Activated CD4-positive, alpha-beta T cell treated with anti-CD3 and anti-CD28 coated beads, Interleukin-2, Interleukin-6, amounts not matched to agents 100 ng/mL and 50 ng/mL, durations not matched to agents 16 hours and 8 hours (primary cell): ENCODE measurements around the gene DNAJA4.

ENCODE experiments used
- DNase-seq: peaks from one replicate; pipeline ENCODE4 v3.0.0-alpha.2; 2020

Gene DNAJA4

GRCh38 chr15:78264304-78265136 is at the start of gene DNAJA4:
Gene DNAJA4, plus strand, starts transcription at chr15:78264562. Its CDS starts 202 bp downstream, at chr15:78264764.
- DNase-seq, result peak; percentile 73

GRCh38 chr15:78216276-78217104 is 47.9 kb upstream of the DNAJA4 start:
- DNase-seq, result no peak

- no peak for DNase-seq
Measured at GRCh38 chr15:78220713-78221112, 43.6 kb upstream of the DNAJA4 start.

GRCh38 chr15:78222745-78223395 is 41.5 kb upstream of the DNAJA4 start:
- no peak for DNase-seq

GRCh38 chr15:78223396-78224022 is 40.9 kb upstream of the DNAJA4 start:
- DNase-seq, result no peak

- DNase-seq, result peak; percentile 31
Measured at GRCh38 chr15:78224023-78224411, 40.3 kb upstream of the DNAJA4 start.

GRCh38 chr15:78225783-78226541 is 38.4 kb upstream of the DNAJA4 start:
- peak; percentile 81 for DNase-seq

- DNase-seq, result no peak
Measured at GRCh38 chr15:78228356-78228996, 35.9 kb upstream of the DNAJA4 start.

GRCh38 chr15:78229431-78230406 is 34.6 kb upstream of the DNAJA4 start:
- no peak for DNase-seq

GRCh38 chr15:78232951-78233350 is 31.4 kb upstream of the DNAJA4 start:
- DNase-seq, result no peak

GRCh38 chr15:78233496-78233895 is 30.9 kb upstream of the DNAJA4 start:
- DNase-seq, result no peak

- DNase-seq, result peak; percentile 16
Measured at GRCh38 chr15:78234515-78235040, 29.8 kb upstream of the DNAJA4 start, which contains the start of gene ACSBG1. Gene ACSBG1, minus strand, starts transcription at chr15:78234565. Its CDS starts 64 bp downstream, at chr15:78234501.

GRCh38 chr15:78236491-78236890 is 27.9 kb upstream of the DNAJA4 start:
- no peak for DNase-seq

GRCh38 chr15:78237146-78237545 is 27.2 kb upstream of the DNAJA4 start:
- no peak for DNase-seq

- no peak for DNase-seq
Measured at GRCh38 chr15:78239811-78240210, 24.6 kb upstream of the DNAJA4 start.

- DNase-seq, result peak; percentile 91
Measured at GRCh38 chr15:78241017-78241416, 23.3 kb upstream of the DNAJA4 start.

GRCh38 chr15:78242128-78242527 is 22.2 kb upstream of the DNAJA4 start:
- peak; percentile 35 for DNase-seq

GRCh38 chr15:78243058-78243457 is 21.3 kb upstream of the DNAJA4 start:
- no peak for DNase-seq

GRCh38 chr15:78243491-78243941 is 20.8 kb upstream of the DNAJA4 start:
- DNase-seq, result no peak

- DNase-seq, result no peak
Measured at GRCh38 chr15:78244101-78244500, 20.3 kb upstream of the DNAJA4 start.
